Brain microvascular endothelial cell (primary cell): Measurements from ENCODE around the gene HS3ST3B1.

ENCODE experiments used
- DNase-seq: peaks from one replicate; pipeline ENCODE4 v3.0.0-alpha.2; 2020
- H3K27ac ChIP-seq: fragments of 250-450 bp; sonication (Bioruptor Pico); 2 replicates; pipeline ENCODE4 v1.5.1; 2020; ENCODE audit warnings: mild to moderate bottlenecking, moderate library complexity
- H3K27me3 ChIP-seq: fragments of 250-450 bp; sonication (Bioruptor Pico); replicated peaks from 2 replicates; pipeline ENCODE4 v1.5.1; 2020; ENCODE audit warnings: mild to moderate bottlenecking
- H3K36me3 ChIP-seq: fragments of 250-450 bp; sonication (Bioruptor Pico); replicated peaks from 2 replicates; pipeline ENCODE4 v1.5.1; 2020; ENCODE audit warnings: mild to moderate bottlenecking
- H3K4me3 ChIP-seq: 2 replicates; pipeline ENCODE4 v1.5.1; 2011; ENCODE audit warnings: low read depth, mild to moderate bottlenecking, control low read depth, low read length, moderate library complexity
- in situ Hi-C: cut with HindIII; loops from 2 replicates; pipeline ENCODE4 v1.10.0; 2017; ENCODE audit warnings: low sequenced_read_pairs, low pct_ligation_motif_present
- TF ChIP-seq, protein P1 (sequence below): IDR thresholded peaks from 2 replicates; pipeline ENCODE4 v1.5.1; 2011; ENCODE audit warnings: low read depth, mild to moderate bottlenecking, moderate library complexity, low read length, control low read depth, inconsistent platforms; ENCODE audit errors: missing control alignments

Gene HS3ST3B1

DNA sequence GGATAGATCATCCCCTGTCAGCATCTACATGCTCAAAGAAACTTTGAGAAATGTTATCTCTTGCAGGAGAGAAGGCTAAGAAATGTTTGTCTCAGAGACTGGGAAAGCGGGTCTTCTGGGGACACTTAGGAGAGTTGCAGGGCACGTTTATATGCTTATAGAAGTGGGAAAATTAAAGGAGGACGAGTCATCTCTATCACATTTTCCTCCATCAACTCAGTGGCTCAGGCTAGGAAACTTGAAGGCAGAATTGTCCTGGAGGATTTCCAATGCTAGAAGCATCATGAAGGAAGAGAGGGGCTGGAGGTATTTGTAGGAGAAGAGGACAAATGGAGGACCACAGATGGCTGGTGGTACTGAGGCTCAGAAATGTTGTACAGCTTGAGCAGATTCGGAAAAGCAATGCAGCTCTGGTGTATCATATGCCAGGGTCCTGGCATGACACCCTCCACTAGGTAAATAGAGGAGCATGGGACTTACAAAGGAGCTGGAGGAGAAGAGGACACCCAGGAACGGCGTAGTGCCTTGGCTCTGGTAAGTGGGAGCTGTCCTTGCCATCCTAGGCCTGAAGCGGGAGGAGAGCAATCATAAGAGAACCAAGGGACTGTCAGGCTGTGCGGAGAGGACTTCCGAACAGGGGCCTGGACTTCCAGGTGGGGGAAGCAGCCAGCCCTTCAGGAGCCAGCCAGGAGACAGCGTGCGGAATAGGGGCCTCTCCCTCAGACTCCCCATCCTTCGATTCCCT lies 4.5 kb upstream of the HS3ST3B1 start:
- in situ Hi-C loops = no loop called here
- TF ChIP-seq, protein P1, sequence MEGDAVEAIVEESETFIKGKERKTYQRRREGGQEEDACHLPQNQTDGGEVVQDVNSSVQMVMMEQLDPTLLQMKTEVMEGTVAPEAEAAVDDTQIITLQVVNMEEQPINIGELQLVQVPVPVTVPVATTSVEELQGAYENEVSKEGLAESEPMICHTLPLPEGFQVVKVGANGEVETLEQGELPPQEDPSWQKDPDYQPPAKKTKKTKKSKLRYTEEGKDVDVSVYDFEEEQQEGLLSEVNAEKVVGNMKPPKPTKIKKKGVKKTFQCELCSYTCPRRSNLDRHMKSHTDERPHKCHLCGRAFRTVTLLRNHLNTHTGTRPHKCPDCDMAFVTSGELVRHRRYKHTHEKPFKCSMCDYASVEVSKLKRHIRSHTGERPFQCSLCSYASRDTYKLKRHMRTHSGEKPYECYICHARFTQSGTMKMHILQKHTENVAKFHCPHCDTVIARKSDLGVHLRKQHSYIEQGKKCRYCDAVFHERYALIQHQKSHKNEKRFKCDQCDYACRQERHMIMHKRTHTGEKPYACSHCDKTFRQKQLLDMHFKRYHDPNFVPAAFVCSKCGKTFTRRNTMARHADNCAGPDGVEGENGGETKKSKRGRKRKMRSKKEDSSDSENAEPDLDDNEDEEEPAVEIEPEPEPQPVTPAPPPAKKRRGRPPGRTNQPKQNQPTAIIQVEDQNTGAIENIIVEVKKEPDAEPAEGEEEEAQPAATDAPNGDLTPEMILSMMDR = no peak
- Histone ChIP-seq H3K4me3 (no peak overlapping the region), H3K36me3 (no peaks in the 10 kb centered on the region), H3K27ac (no peak overlapping the region), H3K27me3 (peaks cover 8% of the 10 kb centered on the region)
- no peak for DNase-seq

DNA sequence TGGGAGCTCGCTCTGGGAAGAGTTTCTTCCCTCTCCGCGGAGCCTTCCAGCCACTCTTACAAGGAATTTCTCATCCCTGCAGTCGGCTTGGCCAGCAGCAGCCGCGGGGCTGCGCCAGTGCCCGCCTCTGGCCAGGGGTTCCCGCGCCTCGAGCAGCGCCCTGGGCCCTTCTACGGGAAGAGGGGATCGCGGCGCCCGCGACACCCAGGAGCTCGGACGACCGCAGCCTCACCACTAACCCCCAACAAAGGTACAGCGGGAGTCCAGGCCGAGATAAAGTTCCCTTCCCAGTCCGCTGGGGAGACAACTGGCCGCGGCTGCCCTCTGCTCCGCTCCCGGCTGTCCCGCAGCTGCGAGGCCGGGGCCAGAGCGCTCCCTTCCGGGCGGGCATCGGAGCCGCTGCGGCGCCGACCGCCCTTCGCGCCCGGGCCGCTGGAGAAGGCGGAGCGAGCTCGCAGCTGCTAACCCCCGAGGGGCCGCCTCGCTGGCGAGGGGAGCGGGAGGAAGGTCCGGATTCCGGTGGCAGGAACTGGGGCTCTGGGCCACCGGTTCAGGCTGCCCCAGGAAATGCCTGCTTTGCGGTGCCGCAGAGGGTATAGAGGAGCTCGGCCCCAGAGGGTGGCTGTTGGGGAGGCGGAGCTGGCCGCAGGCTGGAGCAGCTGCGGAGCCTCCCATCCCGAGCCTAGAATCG lies 3.6 kb upstream of the HS3ST3B1 start:
- Histone ChIP-seq H3K27me3 (peaks cover 8% of the 10 kb centered on the region), H3K4me3 (peak overlapping the region; percentile 55), H3K36me3 (no peaks in the 10 kb centered on the region), H3K27ac (no peak overlapping the region)
- in situ Hi-C loops = no loop called here
- TF ChIP-seq, protein P1 = peak; percentile 20
- no peak for DNase-seq

DNA sequence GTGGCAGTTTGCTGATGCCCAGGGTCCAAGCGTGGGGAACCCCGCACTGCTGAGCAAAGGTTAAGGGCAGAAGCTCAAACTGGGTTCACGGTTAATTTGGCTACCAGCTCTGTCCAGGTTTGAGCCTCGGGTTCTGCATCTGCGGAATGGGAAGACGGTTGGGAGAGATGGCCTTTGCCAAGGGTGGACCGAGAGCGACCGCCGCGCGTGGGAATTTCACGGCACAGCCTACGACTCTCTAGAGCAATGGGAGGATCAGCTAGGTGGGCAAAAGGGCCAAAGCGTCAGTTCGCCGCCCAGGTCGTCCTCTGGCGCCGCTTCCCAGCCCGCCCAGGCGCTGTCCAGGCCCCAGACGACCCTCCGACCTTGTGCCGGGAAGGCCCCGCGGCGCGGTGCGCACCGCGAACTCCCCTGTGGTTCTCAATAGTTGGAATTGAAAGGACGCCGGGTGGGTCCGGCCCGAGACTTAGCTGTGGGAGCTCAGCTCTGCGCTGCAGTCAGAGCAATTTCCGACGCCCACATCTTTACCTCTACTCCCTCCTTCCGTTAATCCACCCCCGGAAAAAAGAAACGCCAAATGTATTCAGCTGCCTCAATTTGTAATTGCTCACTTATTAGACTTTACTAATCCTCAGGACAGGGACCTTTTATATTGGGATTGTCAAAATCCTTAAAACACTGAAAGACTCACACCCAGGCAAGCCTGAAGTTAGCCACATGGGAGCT lies 2.5 kb upstream of the HS3ST3B1 start:
- H3K36me3 ChIP-seq = no peaks in the 10 kb centered on the region
- TF ChIP-seq, protein P1 = no peak
- peak overlapping the region; percentile 35 for H3K4me3 ChIP-seq
- in situ Hi-C loops = no loop called here
- DNase-seq = no peak
- H3K27ac ChIP-seq = no peak overlapping the region
- H3K27me3 ChIP-seq = peaks cover 8% of the 10 kb centered on the region

DNA sequence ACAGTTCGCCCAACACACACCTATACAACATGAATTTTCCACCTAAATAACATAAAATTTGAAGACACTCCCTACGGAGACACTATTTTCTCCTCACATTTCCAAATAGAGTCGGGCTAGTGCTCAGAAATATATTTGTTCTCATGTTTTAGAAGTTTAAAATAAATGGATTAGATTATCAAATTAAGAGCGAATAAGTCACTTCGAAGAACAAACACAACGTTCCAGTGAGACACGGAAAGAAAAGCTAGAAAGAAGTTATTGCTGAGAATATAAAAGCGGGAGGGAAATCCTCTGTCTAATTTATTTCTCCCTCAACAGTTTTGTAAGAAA lies 2.0 kb upstream of the HS3ST3B1 start:
- TF ChIP-seq, protein P1 = no peak
- in situ Hi-C loops = no loop called here
- H3K27ac ChIP-seq = peak overlapping the region; percentile 38
- peak overlapping the region; percentile 60 for H3K4me3 ChIP-seq
- H3K27me3 ChIP-seq = peaks cover 8% of the 10 kb centered on the region
- H3K36me3 ChIP-seq = no peaks in the 10 kb centered on the region
- DNase-seq = no peak

DNA sequence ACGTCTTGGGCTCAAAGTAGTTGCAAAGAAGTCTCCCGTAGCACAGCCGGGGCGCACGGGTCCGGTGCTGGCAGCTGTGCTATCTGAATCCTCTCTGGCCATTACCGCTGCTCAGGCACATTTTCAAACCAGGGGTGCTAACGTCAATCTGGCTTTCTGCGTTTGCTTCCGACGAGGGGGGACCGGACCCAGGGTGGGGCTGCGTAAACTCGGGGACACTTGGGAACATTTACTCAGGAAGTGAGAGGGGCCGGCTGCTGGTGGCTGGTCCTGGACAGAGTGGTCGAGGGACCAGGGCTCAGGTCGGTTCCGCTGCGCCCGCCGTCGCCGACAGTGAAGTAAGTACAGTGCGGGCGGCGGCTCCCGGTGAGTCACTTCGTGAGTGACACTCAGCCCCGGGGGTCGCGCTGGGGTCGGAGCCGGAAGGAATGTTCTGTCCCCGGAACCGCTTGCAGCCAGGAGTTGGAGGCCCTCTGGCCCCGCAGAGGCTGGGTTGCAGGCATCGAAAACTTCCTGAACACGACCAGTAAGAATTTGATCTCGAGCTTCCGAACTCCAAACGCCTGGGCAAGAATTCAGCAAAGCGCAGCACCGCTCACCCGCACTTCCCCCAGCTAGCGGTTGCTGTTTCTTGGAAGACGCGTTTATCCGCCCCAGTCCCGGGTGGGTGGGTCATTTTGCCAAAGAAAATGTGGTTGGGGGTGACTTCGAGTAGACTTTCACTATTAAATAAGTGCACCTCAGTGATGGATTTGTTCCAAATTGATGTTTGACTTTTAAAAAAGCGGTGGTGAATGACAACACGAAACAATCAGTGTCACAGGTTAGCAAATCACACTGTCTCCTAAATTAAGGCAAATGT lies 1.4 kb upstream of the HS3ST3B1 start:
- in situ Hi-C loops = loop anchor here (25.0 kb wide), 1 partner anchor 712 kb away; no protein-coding TSS in a partner anchor
- H3K27ac ChIP-seq = peak overlapping the region; percentile 38
- peak overlapping the region; percentile 60 for H3K4me3 ChIP-seq
- DNase-seq = no peak
- TF ChIP-seq, protein P1 = no peak
- no peaks in the 10 kb centered on the region for H3K36me3 ChIP-seq
- peaks cover 8% of the 10 kb centered on the region for H3K27me3 ChIP-seq
